IPS-18c (cell line): ENCODE measurements around the gene STK38L.
"Not testable (repeated sequence)": the region's sequence is repeated elsewhere in the genome, so short reads cannot be mapped to it uniquely, and the experiment has no call there.

Experiments
- H3K4me3 ChIP-seq: 2 replicates; pipeline ENCODE4 v1.7.0; 2013; ENCODE audit warnings: low read depth, mild to moderate bottlenecking, low read length, moderate library complexity; ENCODE audit not compliant: insufficient read depth
- H3K9me3 ChIP-seq: one replicate; pipeline ENCODE4 v1.6.1; 2013; ENCODE audit warnings: mild to moderate bottlenecking, low read length, moderate library complexity; ENCODE audit not compliant: control insufficient read depth, insufficient read depth

The STK38L gene

DNA sequence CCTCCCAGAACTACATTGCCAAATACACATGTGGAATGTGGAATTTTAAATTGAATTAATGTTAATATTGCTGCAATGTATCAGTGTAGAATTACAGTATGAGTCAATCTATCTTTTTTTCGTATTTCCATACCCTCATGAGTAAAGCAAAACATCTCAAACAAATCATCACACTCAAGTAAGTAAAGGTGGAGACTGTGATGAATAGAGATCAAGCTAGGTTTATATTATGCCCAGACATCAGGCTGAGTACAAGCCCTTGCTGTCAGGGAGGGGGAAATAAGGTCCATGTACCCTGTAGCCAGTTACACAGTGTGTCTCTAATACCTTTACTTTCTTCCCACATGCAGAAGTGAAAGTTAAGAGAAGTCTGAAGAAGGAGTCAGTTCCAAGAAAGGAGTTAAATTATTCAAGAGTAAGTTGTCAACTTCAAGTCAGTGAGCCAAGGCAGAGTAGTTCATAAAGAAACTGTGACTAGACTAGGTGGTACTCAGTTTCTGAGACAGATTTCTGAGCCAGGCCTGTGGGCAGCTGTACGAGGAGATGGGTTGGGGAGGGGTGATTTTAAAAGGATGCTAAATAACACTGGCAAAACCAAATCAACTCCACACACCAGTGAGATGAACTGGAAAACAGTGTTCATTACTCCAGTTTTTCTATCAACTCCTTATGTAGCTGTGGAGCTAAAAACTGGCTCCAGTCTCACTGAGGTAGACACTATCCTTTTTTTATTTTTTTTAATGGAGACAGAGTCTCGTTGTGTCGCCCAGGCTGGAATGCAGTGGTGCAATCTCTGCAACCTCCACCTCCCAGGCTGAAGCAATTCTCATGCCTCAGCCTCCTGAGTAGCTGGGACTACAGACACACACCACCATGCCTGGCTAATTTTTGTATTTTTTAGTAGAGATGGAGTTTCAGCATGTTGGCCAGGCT is 23.8 kb upstream of the STK38L start:
- peaks cover 2% of the 10 kb centered on the region for H3K9me3 ChIP-seq
- H3K4me3 ChIP-seq: no peak overlapping the region

DNA sequence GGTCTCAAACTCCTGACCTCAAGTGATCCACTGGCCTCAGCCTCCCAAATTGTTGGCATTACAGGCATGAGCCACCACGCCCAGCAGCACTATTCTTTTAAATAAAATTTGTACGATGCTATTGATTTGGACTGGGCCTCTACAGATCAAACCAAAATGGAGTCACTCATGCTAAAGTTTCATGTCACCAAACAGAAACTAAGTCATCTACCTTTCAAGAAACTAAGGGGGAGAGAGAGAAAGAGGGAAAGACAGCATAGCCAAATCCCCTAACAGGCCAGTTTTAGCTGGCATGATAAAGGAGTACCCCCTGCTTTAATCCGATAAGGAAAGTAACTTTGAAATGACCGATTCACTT is 23.1 kb upstream of the STK38L start:
- Histone ChIP-seq H3K9me3 (peaks cover 3% of the 10 kb centered on the region), H3K4me3 (no peak overlapping the region)

GRCh38 chr12:27221625-27222387 is 22.3 kb upstream of the STK38L start:
- H3K9me3 ChIP-seq: peaks cover 3% of the 10 kb centered on the region
- H3K4me3 ChIP-seq: no peak overlapping the region

DNA sequence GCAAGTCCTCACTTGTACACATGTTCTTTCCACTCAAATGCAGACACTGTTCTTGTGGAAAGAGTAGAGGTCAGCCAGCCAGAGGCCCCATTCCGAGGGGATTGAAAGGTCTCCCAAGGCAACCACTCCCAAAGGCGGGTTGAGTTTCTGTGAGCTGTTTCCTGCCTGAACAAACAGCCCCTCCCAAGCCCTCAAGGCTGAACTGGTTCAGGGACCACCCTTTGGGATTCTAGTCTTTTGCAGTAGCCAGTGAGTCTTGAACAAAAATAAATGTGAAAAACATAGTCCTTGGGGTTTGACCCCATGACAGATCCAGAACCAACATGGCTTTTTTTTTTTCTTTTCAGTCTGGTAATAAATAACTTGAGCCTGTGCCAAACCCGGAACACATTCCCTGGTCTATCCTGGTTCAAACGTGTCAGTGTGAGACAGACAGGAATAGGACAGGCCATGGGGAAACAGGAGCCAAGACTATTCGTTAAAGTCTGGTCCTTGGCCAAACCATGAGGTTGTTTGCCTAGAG is 17.6 kb upstream of the STK38L start:
- Histone ChIP-seq H3K9me3 (peaks cover 3% of the 10 kb centered on the region), H3K4me3 (no peak overlapping the region)

DNA sequence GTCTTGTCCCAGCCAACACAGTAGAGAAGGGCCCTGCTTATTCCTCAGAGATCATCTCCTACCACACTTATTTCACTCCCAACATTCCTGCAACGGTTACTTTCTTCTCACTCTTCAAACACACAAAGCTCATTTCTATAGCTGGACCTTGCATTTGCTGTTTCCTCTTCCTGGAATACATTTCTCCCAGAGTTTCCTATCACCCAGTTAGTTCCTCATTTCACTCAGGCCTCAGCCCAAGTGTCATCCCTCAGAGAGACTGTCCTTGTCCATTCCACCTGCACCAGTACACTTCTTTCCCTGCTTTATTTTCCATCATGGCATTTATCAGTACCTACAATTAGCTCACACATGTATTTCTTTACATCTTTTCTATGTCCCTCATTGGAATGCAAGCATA is 14.7 kb upstream of the STK38L start:
- H3K9me3 ChIP-seq: peaks cover 3% of the 10 kb centered on the region
- H3K4me3 ChIP-seq: no peak overlapping the region

DNA sequence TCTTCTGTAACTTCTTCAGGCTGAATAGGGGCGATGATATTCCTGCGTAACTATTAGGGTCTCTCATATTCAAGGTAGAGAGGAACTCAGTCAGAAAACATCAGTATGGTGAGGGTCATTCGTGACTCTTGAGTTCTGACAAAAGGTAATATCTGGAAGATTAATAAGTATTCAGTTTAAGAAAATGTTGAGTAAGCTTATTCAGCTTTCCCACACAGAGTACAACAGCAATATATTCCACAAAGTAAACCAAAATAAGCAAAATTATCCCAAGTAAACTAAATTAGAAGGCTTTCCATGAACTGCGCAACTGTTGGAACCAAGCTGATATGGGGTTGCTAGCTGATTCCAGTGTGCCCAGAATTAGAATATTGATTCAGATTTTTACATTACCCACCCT is 12.7 kb upstream of the STK38L start:
- not testable (repeated sequence) for H3K4me3 ChIP-seq, H3K9me3 ChIP-seq

DNA sequence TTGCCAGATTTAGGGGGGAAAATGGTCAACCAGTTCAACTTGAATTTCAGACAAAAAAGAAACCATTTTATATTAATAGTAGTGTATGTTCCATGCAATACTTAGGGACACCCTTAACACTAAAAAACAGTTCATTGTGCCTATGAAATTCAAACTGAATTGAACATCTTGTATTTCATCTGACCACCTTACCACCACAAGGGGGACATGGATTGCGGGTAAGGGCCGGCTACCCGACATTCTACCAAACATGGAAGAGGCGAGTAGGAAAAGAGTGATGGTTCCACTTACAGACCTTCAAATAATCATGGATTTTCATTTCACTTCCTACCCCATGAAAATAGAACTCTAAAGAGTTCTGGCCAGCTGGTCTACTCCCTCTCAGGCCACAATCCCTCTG is 10.3 kb upstream of the STK38L start:
- no peaks in the 10 kb centered on the region for H3K9me3 ChIP-seq
- H3K4me3 ChIP-seq: no peak overlapping the region

GRCh38 chr12:27236498-27236897 is 7.6 kb upstream of the STK38L start:
- no peaks in the 10 kb centered on the region for H3K9me3 ChIP-seq
- H3K4me3 ChIP-seq: no peak overlapping the region

- H3K4me3 ChIP-seq: no peak overlapping the region
- H3K9me3 ChIP-seq: no peaks in the 10 kb centered on the region
Measured at GRCh38 chr12:27237790-27238771, 6.0 kb upstream of the STK38L start.

DNA sequence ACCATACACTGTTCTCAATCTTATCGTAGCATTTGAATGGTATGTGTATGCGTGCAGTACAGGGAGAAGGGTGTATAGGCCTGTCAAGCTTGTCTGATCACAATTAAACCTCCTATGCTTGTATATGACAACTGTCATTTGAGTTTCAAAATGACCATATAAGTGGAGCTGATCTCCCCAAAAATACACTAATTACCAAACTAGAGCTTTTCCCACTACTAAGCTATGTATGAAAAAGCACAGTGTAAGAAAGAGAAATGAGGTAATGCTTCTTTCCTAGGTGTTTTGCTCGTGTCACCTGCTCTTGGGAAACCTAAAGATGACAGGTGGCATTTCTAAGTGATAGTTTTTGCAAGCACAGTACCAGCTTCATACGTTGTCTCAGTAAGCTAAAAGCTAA is 1.1 kb upstream of the STK38L start:
- no peaks in the 10 kb centered on the region for H3K9me3 ChIP-seq

DNA sequence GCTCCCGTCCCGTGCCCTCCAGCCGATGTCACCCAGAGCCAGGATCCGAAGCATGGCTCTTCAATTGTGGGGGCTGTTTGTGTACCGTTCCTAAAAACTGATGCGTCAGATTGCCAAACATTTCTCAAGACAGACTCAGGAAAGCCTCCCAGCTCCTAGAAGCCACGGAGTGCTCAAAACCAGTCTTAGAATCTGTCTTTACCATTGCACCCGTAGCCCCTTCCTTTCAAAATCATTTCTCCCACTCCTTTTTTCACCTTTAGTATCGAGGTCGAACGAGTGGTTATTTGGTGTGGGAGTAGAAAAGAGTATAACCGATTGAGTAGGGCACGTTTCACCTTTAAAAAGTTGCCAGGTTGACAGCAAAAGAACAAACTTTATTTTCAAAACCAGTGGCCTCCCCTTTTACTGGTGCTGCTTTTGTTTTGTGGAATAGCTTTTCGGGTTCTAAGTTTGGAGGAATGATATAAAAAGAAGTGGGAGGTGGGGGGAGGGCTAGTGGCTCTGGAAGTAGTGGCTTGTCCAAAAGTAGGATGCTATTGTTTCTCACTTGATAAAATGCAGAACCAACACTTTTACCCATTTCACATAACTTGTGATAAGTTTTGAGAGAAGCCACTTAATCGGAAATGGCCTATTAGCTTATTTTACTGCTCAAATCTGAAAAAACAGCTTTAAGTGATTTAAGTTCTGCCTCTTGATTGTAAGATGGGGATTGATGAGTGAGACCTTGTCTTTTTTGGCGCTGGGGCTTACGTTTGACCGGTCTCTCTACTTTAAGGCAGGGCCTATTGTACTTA is 803 bp downstream of the STK38L start:
- H3K9me3 ChIP-seq: no peaks in the 10 kb centered on the region

More for the DNA sequence above, 1.1 kb upstream of the STK38L start:
- H3K4me3 ChIP-seq: no peak overlapping the region

GRCh38 chr12:27246141-27246540 is 2.1 kb downstream of the STK38L start:
- no peak overlapping the region for H3K4me3 ChIP-seq
- no peaks in the 10 kb centered on the region for H3K9me3 ChIP-seq

More for the DNA sequence above, 803 bp downstream of the STK38L start:
- H3K4me3 ChIP-seq: peak overlapping the region; percentile 89

DNA sequence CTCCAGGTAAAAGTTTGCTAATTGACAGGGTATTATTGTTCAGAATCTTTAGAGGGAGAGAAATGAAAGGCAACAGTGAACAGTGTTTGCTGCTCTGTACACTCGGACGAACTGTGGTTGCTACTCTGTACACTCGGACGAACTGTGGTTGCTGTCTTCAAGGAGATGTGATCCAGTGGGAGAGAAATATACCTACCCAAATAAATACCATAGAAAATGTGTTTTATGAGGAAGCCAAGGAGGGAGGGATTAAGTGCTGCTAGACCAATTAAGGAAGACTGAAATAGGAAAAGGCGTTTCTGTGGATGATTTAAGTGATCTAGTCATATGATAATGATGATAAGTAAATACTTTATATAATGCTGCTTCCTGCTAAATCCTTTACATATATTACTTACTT is 2.7 kb downstream of the STK38L start:
- H3K9me3 ChIP-seq: no peaks in the 10 kb centered on the region
- no peak overlapping the region for H3K4me3 ChIP-seq

- Histone ChIP-seq H3K9me3 (no peaks in the 10 kb centered on the region), H3K4me3 (no peak overlapping the region)
Measured at GRCh38 chr12:27252934-27253333, 8.8 kb downstream of the STK38L start.

DNA sequence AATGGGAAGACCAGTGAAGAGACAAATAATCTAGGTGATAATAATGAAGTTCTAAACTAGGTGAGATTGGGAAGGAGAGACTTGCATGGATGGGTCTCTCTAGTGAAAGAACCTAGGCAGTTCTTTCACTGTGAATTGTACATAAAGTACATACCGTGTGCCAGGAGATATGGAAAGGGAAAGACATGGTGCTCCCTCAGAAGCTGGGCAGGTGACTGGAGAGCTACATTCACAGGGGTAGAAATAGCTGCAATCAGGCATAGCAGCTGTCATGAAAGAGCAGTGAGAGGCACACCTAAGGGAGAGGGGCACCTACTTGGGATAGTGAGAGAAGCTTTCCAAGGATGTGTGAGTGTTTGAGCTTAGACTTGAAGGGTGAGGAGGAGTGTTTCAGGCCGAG is 9.3 kb downstream of the STK38L start:
- H3K9me3 ChIP-seq: no peaks in the 10 kb centered on the region
- H3K4me3 ChIP-seq: no peak overlapping the region

GRCh38 chr12:27255806-27256205 is 11.7 kb downstream of the STK38L start:
- Histone ChIP-seq H3K9me3 (no peaks in the 10 kb centered on the region), H3K4me3 (no peak overlapping the region)
